Calu3 (cell line): Measurements from ENCODE around the gene PRKCA. TPM values are rescaled to one million over a fixed set of nuclear protein-coding genes. Genes with fewer than 3 reads are reported as not detected.

ENCODE experiments used
- BruUV-seq: library from RNA; stranded (reverse); fragments of 400-500 nt; replicated peaks from 2 replicates; lab custom pipeline; 2021; lab: Mats Ljungman, UMichigan
- CTCF ChIA-PET: fragments of 300-600 bp; sonication (Branson Sonifier 250); formaldehyde crosslinking; loops from one replicate; lab custom pipeline; 2022; ENCODE audit warnings: antibody characterized with exemption; lab: Charles Lee
- DNase-seq: peaks from one replicate; pipeline ENCODE4 v3.0.0; 2022
- H3K27ac Mint-ChIP-seq: one replicate; pipeline ENCODE4 v1.8.0; 2022; ENCODE audit warnings: mixed read lengths; ENCODE audit not compliant: unreplicated experiment
- H3K27me3 Mint-ChIP-seq: one replicate; pipeline ENCODE4 v1.8.0; 2022; ENCODE audit warnings: mixed read lengths; ENCODE audit not compliant: unreplicated experiment
- H3K36me3 Mint-ChIP-seq: one replicate; pipeline ENCODE4 v1.8.0; 2022; ENCODE audit warnings: mild to moderate bottlenecking, moderate library complexity, mixed read lengths; ENCODE audit not compliant: insufficient read depth, unreplicated experiment
- H3K4me1 Mint-ChIP-seq: one replicate; pipeline ENCODE4 v1.8.0; 2022; ENCODE audit warnings: mild to moderate bottlenecking, low read depth, mixed read lengths; ENCODE audit not compliant: unreplicated experiment
- H3K4me3 Mint-ChIP-seq: one replicate; pipeline ENCODE4 v1.8.0; 2022; ENCODE audit warnings: mild to moderate bottlenecking, low read depth, moderate library complexity, mixed read lengths; ENCODE audit not compliant: unreplicated experiment
- H3K9me3 Mint-ChIP-seq: one replicate; pipeline ENCODE4 v1.8.0; 2022; ENCODE audit warnings: low read depth, mixed read lengths; ENCODE audit not compliant: unreplicated experiment
- CTCF ChIP-seq: fragments of 200-600 bp; IDR thresholded peaks from one replicate; pipeline ENCODE4 v1.8.0; 2022; ENCODE audit warnings: antibody characterized with exemption; ENCODE audit not compliant: unreplicated experiment
- intact Hi-C: fragments of 100-400 bp; cut with micrococcal nuclease; formaldehyde crosslinking; loops from one replicate; pipeline ENCODE4 v1.10.0; 2022; ENCODE audit not compliant: unreplicated experiment
- total RNA-seq: library from RNA; stranded (reverse); gene quantifications from 2 replicates; pipeline ENCODE4 v1.2.3, GENCODE V29; 2022

The PRKCA gene
- total RNA-seq, 1 experiment from 2014 or later: 126 TPM

GRCh38 chr17:66459811-66460270 is 157.4 kb downstream of the PRKCA start:
- Mint-ChIP-seq H3K27ac (peak overlapping the region; percentile 69), H3K9me3 (peaks cover 3% of the 10 kb centered on the region), H3K4me3 (no peak overlapping the region), H3K4me1 (peaks cover 38% of the 10 kb centered on the region), H3K27me3 (no peaks in the 10 kb centered on the region), H3K36me3 (peaks cover 20% of the 10 kb centered on the region)
- no peak for TF ChIP-seq CTCF
- peak; percentile 61 for DNase-seq
- CTCF ChIA-PET: no interaction called here
- BruUV-seq: no TSS peak
- intact Hi-C loops: loop anchor here (10.0 kb wide), 1 partner anchor 215 kb away; no protein-coding TSS in a partner anchor

GRCh38 chr17:66460558-66460957 is 158.1 kb downstream of the PRKCA start:
- no peak overlapping the region for H3K4me3 Mint-ChIP-seq
- no peak for DNase-seq
- no TSS peak for BruUV-seq
- intact Hi-C loops: loop anchor here (10.0 kb wide), 1 partner anchor 214 kb away; no protein-coding TSS in a partner anchor
- H3K4me1 Mint-ChIP-seq: peaks cover 38% of the 10 kb centered on the region
- peak overlapping the region; percentile 69 for H3K27ac Mint-ChIP-seq
- peaks cover 3% of the 10 kb centered on the region for H3K9me3 Mint-ChIP-seq
- CTCF ChIA-PET: no interaction called here
- no peaks in the 10 kb centered on the region for H3K27me3 Mint-ChIP-seq
- TF ChIP-seq CTCF: no peak
- peaks cover 20% of the 10 kb centered on the region for H3K36me3 Mint-ChIP-seq

- H3K4me3 Mint-ChIP-seq: no peak overlapping the region
- DNase-seq: no peak
- intact Hi-C loops: loop anchor here (10.0 kb wide), 1 partner anchor 213 kb away; no protein-coding TSS in a partner anchor
- BruUV-seq: no TSS peak
- H3K27ac Mint-ChIP-seq: peak overlapping the region; percentile 66
- peaks cover 3% of the 10 kb centered on the region for H3K9me3 Mint-ChIP-seq
- peaks cover 25% of the 10 kb centered on the region for H3K36me3 Mint-ChIP-seq
- no peaks in the 10 kb centered on the region for H3K27me3 Mint-ChIP-seq
- H3K4me1 Mint-ChIP-seq: peaks cover 46% of the 10 kb centered on the region
- TF ChIP-seq CTCF: no peak
- CTCF ChIA-PET: interaction anchor here (0.9 to 1.9 kb wide), 2 partner anchors 12 to 157 kb away, joined by 3 to 4 read pairs; no protein-coding TSS in a partner anchor
These were observed 159.1 kb downstream of the PRKCA start for GRCh38 chr17:66461343-66461995.

GRCh38 chr17:66462010-66462409 is 159.6 kb downstream of the PRKCA start:
- intact Hi-C loops: loop anchor here (10.0 kb wide), 1 partner anchor 213 kb away; no protein-coding TSS in a partner anchor

More at GRCh38 chr17:66462010-66462409, 159.6 kb downstream of the PRKCA start:
- Mint-ChIP-seq H3K9me3 (peaks cover 2% of the 10 kb centered on the region), H3K27me3 (no peaks in the 10 kb centered on the region), H3K4me1 (peaks cover 52% of the 10 kb centered on the region), H3K36me3 (peaks cover 29% of the 10 kb centered on the region), H3K4me3 (no peak overlapping the region), H3K27ac (peak overlapping the region; percentile 66)
- no peak for TF ChIP-seq CTCF
- no TSS peak for BruUV-seq
- CTCF ChIA-PET: interaction anchor here (0.9 to 1.9 kb wide), 2 partner anchors 12 to 158 kb away, joined by 3 to 4 read pairs; no protein-coding TSS in a partner anchor
- DNase-seq: no peak
